HPDE6-E6E7 (cell line): Measurements from ENCODE around the gene MARCO.
"Not testable (repeated sequence)": the region's sequence is repeated elsewhere in the genome, so short reads cannot be mapped to it uniquely, and the experiment has no call there.

Experiments
- DNase-seq: peaks from one replicate; pipeline ENCODE4 v3.0.0; 2011; ENCODE audit warnings: missing footprints; ENCODE audit errors: extremely low spot score

The MARCO gene

GRCh38 chr2:119037922-119038321 lies 95.9 kb downstream of the MARCO start:
- not testable (repeated sequence) for DNase-seq

- DNase-seq: no peak
Measured at GRCh38 chr2:119040730-119041129, 98.7 kb downstream of the MARCO start.
